IgD-negative memory B cell (primary cell): Measurements from ENCODE around the gene ADGRL4. TPM values are rescaled to one million over a fixed set of nuclear protein-coding genes. Genes with fewer than 3 reads are reported as not detected.
"Not testable (repeated sequence)": the region's sequence is repeated elsewhere in the genome, so short reads cannot be mapped to it uniquely, and the experiment has no call there.

Source experiments
- H3K27ac Mint-ChIP-seq, 3 donors: one replicate each; pipeline ENCODE4 v1.8.0; 2020 to 2022; ENCODE audit warnings: mild to moderate bottlenecking in 3 of 3, mixed read lengths in 3 of 3, moderate library complexity in 1 of 3
- H3K27me3 Mint-ChIP-seq: one replicate; pipeline ENCODE4 v1.8.0; 2021; ENCODE audit warnings: mixed read lengths
- H3K36me3 Mint-ChIP-seq: one replicate; pipeline ENCODE4 v1.8.0; 2020; ENCODE audit warnings: mild to moderate bottlenecking, mixed read lengths
- H3K4me1 Mint-ChIP-seq, 3 donors: one replicate each; pipeline ENCODE4 v1.8.0; 2020 to 2022; ENCODE audit warnings: mixed read lengths in 3 of 3, mild to moderate bottlenecking in 1 of 3
- H3K4me3 Mint-ChIP-seq, 4 donors: one replicate each; pipeline ENCODE4 v1.8.0; 2020 to 2022; ENCODE audit warnings: mild to moderate bottlenecking in 4 of 4, mixed read lengths in 4 of 4, moderate library complexity in 3 of 4
- H3K9me3 Mint-ChIP-seq, 3 donors: one replicate each; pipeline ENCODE4 v1.8.0; 2020 to 2021; ENCODE audit warnings: mixed read lengths in 3 of 3, mild to moderate bottlenecking in 1 of 3
- polyA plus RNA-seq: library from polyadenylated mRNA; unstranded; fragments of 300-500 nt; fragmentation: Illumina TruSeq; gene quantifications from one replicate; pipeline ENCODE4 v1.2.3, GENCODE V29; 2021

ADGRL4 gene
- polyA plus RNA-seq, 1 donor from 2014 or later, result not detected

GRCh38 chr1:78887458-78887857 lies 119.1 kb downstream of the ADGRL4 start:
- Mint-ChIP-seq H3K4me3 (no peak overlapping the region), H3K27ac (no peak overlapping the region), H3K4me1 (no peaks in the 10 kb centered on the region), H3K9me3 (peaks cover 0 to 3% (median 0%) of the 10 kb centered on the region in 3 donors), H3K27me3 (no peaks in the 10 kb centered on the region), H3K36me3 (no peaks in the 10 kb centered on the region)

- Mint-ChIP-seq H3K9me3 (no peaks in the 10 kb centered on the region), H3K27me3 (no peaks in the 10 kb centered on the region), H3K27ac (no peak overlapping the region), H3K4me1 (no peaks in the 10 kb centered on the region), H3K4me3 (no peak overlapping the region), H3K36me3 (no peaks in the 10 kb centered on the region)
Measured at GRCh38 chr1:78884685-78885452, 121.7 kb downstream of the ADGRL4 start.

GRCh38 chr1:78880223-78880622 lies 126.3 kb downstream of the ADGRL4 start:
- no peaks in the 10 kb centered on the region for H3K9me3 Mint-ChIP-seq
- H3K4me3 Mint-ChIP-seq, result no peak overlapping the region
- H3K4me1 Mint-ChIP-seq, result no peaks in the 10 kb centered on the region
- no peaks in the 10 kb centered on the region for H3K27me3 Mint-ChIP-seq
- H3K36me3 Mint-ChIP-seq, result no peaks in the 10 kb centered on the region
- no peak overlapping the region for H3K27ac Mint-ChIP-seq

- not testable (repeated sequence) for H3K9me3 Mint-ChIP-seq, H3K27me3 Mint-ChIP-seq, H3K4me3 Mint-ChIP-seq, H3K36me3 Mint-ChIP-seq, H3K4me1 Mint-ChIP-seq, H3K27ac Mint-ChIP-seq
Measured at GRCh38 chr1:78875986-78876385, 130.5 kb downstream of the ADGRL4 start.

GRCh38 chr1:78872801-78873200 lies 133.7 kb downstream of the ADGRL4 start:
- H3K27ac Mint-ChIP-seq, H3K4me1 Mint-ChIP-seq, H3K27me3 Mint-ChIP-seq, H3K36me3 Mint-ChIP-seq, H3K4me3 Mint-ChIP-seq, H3K9me3 Mint-ChIP-seq: not testable (repeated sequence)

- H3K27me3 Mint-ChIP-seq, result no peaks in the 10 kb centered on the region
- peaks cover 1% of the 10 kb centered on the region for H3K36me3 Mint-ChIP-seq
- H3K4me1 Mint-ChIP-seq, result no peaks in the 10 kb centered on the region
- H3K27ac Mint-ChIP-seq, result no peak overlapping the region
- H3K4me3 Mint-ChIP-seq, result no peak overlapping the region
- peaks cover 0 to 2% (median 0%) of the 10 kb centered on the region in 3 donors for H3K9me3 Mint-ChIP-seq
Measured at GRCh38 chr1:78871249-78871648, 135.3 kb downstream of the ADGRL4 start.

GRCh38 chr1:78869136-78869535 lies 137.4 kb downstream of the ADGRL4 start:
- Mint-ChIP-seq H3K4me3 (no peak overlapping the region), H3K9me3 (peaks cover 0 to 2% (median 0%) of the 10 kb centered on the region in 3 donors), H3K27me3 (no peaks in the 10 kb centered on the region), H3K36me3 (peaks cover 1% of the 10 kb centered on the region), H3K4me1 (no peaks in the 10 kb centered on the region), H3K27ac (no peak overlapping the region)

GRCh38 chr1:78864175-78864574 lies 142.4 kb downstream of the ADGRL4 start:
- no peak overlapping the region for H3K4me3 Mint-ChIP-seq
- no peaks in the 10 kb centered on the region for H3K36me3 Mint-ChIP-seq
- H3K9me3 Mint-ChIP-seq, result no peaks in the 10 kb centered on the region
- H3K4me1 Mint-ChIP-seq, result no peaks in the 10 kb centered on the region
- H3K27me3 Mint-ChIP-seq, result no peaks in the 10 kb centered on the region
- H3K27ac Mint-ChIP-seq, result no peak overlapping the region

- Mint-ChIP-seq H3K9me3 (peaks cover 0 to 4% (median 4%) of the 10 kb centered on the region in 3 donors), H3K4me1 (peaks cover 0 to 6% (median 0%) of the 10 kb centered on the region in 3 donors), H3K4me3 (no peak overlapping the region), H3K27me3 (peaks cover 5% of the 10 kb centered on the region), H3K36me3 (no peaks in the 10 kb centered on the region), H3K27ac (no peak overlapping the region)
Measured at GRCh38 chr1:78856096-78856495, 150.4 kb downstream of the ADGRL4 start.

GRCh38 chr1:78855258-78855657 lies 151.3 kb downstream of the ADGRL4 start:
- Mint-ChIP-seq H3K9me3 (peaks cover 0 to 4% (median 4%) of the 10 kb centered on the region in 3 donors), H3K4me1 (peaks cover 0 to 6% (median 0%) of the 10 kb centered on the region in 3 donors), H3K36me3 (no peaks in the 10 kb centered on the region), H3K27ac (no peak overlapping the region), H3K27me3 (peaks cover 5% of the 10 kb centered on the region), H3K4me3 (no peak overlapping the region)

GRCh38 chr1:78854556-78854955 lies 152.0 kb downstream of the ADGRL4 start:
- Mint-ChIP-seq H3K9me3 (peaks cover 0 to 4% (median 4%) of the 10 kb centered on the region in 3 donors), H3K4me3 (no peak overlapping the region), H3K27me3 (peaks cover 5% of the 10 kb centered on the region), H3K4me1 (peaks cover 0 to 6% (median 0%) of the 10 kb centered on the region in 3 donors), H3K36me3 (no peaks in the 10 kb centered on the region), H3K27ac (no peak overlapping the region)

GRCh38 chr1:78843546-78843945 lies 163.0 kb downstream of the ADGRL4 start:
- Mint-ChIP-seq H3K9me3 (no peaks in the 10 kb centered on the region), H3K4me3 (no peak overlapping the region), H3K27me3 (no peaks in the 10 kb centered on the region), H3K36me3 (peaks cover 2% of the 10 kb centered on the region), H3K4me1 (no peaks in the 10 kb centered on the region), H3K27ac (no peak overlapping the region)

GRCh38 chr1:78843111-78843510 lies 163.4 kb downstream of the ADGRL4 start:
- Mint-ChIP-seq H3K4me1 (no peaks in the 10 kb centered on the region), H3K9me3 (no peaks in the 10 kb centered on the region), H3K27ac (no peak overlapping the region), H3K27me3 (no peaks in the 10 kb centered on the region), H3K4me3 (no peak overlapping the region), H3K36me3 (peaks cover 2% of the 10 kb centered on the region)

GRCh38 chr1:78840453-78841271 lies 165.9 kb downstream of the ADGRL4 start:
- H3K4me1 Mint-ChIP-seq, result peaks cover 0 to 7% (median 5%) of the 10 kb centered on the region in 3 donors
- H3K36me3 Mint-ChIP-seq, result peaks cover 2% of the 10 kb centered on the region
- no peak overlapping the region for H3K4me3 Mint-ChIP-seq
- no peak overlapping the region for H3K27ac Mint-ChIP-seq
- H3K27me3 Mint-ChIP-seq, result no peaks in the 10 kb centered on the region
- no peaks in the 10 kb centered on the region for H3K9me3 Mint-ChIP-seq
